ENCODE data around the gene SDK1.

DNA sequence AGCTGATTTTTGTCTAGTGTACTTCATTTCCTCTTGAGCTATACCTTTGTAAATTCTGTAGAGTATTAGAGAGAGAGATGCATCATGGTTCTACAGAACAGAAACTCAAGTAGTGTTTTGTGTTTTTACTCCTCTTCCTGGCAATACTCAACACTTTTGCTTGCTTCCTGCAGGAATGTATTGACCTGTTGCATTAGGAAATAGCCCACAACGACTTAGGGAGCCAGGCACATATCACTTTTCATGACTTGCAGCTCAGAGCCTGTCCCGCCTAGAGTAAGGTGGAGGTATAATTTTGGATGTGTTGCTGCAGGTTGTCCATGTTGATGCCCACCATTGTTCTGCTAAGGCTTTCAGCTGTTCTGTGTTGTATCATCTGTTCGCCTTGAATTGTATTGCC, 216.3 kb downstream of the SDK1 start:
- TF ChIP-seq, protein P1, sequence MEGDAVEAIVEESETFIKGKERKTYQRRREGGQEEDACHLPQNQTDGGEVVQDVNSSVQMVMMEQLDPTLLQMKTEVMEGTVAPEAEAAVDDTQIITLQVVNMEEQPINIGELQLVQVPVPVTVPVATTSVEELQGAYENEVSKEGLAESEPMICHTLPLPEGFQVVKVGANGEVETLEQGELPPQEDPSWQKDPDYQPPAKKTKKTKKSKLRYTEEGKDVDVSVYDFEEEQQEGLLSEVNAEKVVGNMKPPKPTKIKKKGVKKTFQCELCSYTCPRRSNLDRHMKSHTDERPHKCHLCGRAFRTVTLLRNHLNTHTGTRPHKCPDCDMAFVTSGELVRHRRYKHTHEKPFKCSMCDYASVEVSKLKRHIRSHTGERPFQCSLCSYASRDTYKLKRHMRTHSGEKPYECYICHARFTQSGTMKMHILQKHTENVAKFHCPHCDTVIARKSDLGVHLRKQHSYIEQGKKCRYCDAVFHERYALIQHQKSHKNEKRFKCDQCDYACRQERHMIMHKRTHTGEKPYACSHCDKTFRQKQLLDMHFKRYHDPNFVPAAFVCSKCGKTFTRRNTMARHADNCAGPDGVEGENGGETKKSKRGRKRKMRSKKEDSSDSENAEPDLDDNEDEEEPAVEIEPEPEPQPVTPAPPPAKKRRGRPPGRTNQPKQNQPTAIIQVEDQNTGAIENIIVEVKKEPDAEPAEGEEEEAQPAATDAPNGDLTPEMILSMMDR (IDR thresholded peaks at IDR 0.05) = no peak
- no peak for TF ChIP-seq POLR2A (IDR thresholded peaks at IDR 0.05)
- no peak for TF ChIP-seq POLR2AphosphoS5 (IDR thresholded peaks at IDR 0.05)
- TF ChIP-seq EP300 (IDR thresholded peaks at IDR 0.05) = no peak
